Activated gamma-delta T cell treated with Interleukin-2 at 50 U/mL for 16 hours (primary cell): Measurements from ENCODE around the gene CYP4B1.

ENCODE experiments used
- DNase-seq: peaks from one replicate; pipeline ENCODE4 v3.0.0-alpha.2; 2020

Gene CYP4B1

DNA sequence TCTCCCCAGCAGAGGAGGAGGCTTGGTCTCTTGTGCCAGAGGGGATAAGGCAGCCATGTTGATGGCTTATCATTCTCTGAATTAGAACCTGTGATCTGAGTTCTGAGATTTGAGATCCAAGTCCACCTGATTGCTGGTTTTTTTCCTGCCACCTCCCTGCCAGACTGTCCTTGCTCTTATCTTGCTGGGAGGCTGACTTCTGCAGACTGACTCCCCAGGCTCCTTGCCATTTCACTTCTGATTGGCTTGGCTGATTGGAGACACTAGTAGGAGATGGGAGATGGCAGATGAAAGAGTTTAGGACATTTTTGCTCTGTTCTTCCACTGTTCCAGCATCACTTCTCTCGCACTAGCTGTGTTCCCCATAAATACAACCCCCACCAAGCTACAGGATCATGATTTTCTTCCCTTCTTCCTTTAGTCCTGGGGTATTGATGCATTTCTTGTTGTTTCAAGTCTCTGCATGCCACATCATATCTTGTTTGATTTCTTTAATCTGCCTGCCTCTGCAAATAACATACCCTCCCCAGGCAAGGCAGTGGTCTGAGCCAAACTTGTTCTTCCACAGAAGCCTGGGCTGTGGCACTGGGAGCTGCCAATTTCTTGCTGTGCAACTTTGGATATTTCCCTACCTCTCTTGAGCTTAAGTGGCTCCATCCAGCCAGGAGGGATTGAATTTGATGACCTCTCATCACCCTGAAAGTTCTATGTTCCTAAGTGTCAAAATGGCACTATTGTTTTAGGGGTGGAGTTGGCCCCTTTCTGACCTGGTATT, 963 bp upstream of the CYP4B1 start:
- DNase-seq = no peak

DNA sequence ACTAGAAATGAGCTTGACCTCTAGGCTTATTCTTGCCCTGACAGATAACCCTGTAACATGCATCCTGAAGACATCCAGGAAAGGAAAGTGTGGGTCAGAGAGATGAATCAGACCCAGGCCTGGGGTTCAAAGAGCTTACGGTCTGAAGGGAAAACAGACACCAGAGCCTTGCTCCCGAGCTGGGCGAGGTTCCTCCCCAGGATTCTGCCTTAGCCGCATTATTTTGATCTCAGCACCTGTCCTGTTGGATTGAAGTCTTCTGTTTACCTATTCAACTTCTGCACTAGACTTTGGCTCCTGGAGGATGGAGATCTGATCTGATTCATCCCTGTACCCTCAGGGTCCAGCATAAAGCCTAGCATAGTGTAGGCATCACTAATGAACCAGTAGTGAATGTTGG, 1.9 kb downstream of the CYP4B1 start:
- DNase-seq = no peak

DNA sequence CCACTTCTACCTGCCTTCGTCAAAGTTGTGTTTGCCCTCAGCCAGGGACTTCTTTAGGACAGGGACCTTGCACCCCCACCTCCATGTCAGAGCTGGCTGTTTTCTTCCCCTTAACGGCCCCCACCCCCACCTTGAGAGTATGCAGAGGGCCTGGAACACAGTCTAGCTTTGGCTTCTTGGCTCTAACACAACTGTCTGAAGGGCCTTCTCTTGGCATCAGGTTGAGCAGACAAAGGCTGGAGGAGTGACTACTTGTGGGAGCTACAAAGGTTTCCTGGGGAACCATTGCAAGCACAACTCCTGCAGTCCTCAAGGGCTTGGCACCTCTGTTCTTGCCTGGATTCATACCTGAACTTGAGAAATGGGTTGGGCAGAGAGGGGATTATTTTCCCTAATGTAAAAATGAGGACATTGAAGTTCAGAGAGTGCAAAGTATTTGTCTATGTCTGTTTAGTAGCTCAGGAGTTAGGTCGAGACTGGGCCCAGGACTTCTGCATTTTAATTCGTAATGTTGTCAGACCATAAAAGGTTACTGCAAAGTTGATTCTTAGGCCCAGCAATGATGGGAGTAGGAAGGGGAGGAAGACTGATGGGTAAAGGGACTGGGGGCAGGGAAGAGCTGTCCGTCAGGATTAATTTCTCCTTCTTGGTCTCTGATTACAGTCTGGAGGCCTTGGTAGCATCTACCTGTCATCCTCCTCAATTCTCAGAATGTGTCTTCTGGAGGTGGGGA, 2.6 kb downstream of the CYP4B1 start:
- no peak for DNase-seq

DNA sequence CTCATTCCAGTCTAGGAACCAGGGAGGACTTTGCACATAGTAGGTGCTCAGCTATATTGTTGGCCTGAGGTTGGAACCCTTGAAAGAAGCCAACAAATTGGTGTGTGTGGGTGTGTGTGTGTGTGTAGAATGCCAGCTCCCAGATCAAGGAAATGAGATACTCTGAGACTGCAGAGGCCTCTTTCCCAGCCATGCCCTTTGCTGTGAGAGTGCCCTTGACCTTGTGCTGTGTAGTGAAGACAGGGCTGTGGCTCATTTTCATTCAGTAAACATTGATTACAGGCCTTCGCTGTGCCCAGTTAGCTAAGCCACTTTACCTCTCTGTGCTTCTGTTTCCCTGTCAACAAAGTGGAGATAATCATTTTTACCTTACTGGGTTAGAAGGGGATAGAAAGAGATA, 3.2 kb downstream of the CYP4B1 start:
- no peak for DNase-seq

DNA sequence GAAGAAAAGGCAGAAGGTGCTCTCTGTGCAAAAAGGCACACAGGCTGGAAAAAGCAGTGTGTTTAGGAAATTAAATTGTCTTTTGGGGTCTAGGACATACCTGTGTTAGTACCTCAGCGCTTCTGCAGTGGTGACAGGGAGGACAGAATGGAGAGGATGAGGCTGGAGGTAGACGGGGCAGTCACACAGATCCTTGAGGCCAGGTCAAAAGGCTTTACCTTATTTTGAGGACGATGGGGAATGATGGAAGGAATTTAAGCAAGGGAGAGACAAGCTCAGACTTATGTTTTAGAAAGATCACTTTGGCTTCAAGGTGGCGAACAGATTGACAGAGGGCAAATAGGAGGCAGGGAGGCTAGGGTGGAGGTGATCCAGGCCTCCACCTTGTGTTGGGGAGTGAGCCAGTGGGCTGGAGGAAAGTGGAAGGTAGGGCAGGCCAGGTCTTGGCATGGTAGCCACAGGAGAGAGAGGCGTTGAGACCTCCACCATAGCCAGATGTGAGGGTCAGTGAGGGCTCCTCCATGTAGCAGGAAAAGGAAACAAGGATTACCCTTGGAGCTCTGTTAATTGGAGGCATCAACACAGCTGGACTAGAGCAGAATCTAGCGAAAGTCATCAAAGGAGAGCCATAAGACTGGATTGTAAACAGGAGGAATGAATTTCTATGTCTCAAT, 4.2 kb downstream of the CYP4B1 start:
- DNase-seq = no peak

DNA sequence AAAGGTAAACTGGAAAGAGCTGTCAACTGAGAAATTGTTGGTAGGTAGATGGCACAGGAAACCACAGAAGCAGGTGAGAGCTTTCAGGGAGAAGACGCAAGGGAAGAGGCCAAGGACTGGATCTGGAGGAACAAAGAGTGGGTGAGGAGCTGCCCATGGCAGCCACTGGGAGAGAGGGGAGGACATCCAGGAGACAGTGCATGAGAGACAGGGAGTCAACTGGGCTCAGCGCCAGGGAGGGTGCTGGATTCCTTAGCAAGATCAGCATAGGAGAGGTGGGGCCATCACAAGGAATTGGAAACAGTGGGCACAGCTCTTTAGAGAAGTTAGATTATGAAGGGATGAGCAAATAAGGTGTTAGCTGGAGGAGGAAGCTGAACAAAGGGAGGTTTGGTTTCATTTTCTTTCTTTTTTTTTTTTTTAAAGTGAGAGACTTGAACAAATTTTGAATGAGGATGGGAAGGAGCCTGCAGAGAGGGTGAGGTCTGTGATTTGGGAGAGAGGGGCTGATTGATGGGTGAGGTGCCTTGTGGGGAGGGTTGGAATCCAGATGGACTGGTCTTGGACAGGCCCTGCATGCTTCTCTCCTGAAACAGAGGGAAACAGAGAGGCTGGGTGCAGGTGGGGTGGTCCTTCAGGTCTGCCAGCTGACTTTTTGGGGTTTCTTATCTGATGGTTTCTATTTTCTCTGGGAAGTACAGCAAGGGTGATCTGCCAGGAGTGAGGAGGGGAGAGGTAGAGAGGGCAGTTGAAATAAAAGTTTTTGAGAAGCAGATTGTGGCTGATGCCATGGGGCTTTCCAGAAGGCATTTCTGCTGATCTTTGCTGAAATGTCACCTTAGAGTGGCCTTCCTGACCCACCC, 5.4 kb downstream of the CYP4B1 start:
- no peak for DNase-seq

DNA sequence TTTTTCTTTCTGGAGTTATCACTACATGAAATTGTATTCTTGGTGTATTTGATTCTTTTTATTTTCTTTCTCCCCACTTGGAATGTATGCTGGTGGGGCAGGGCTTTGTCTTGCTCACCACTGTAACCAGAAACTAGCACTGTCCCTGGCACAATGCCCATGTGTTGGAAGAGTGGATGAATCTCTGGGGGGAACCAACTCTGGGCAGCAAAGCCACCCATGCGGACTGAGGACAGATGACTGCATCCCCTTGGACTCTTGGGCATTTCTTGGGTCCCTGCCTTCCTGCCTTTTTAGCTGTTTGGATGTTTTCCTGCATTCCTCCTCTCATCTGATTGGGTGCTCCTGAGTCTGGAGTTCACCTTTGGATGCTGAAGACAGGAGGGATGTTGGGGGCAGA, 6.1 kb downstream of the CYP4B1 start:
- no peak for DNase-seq

DNA sequence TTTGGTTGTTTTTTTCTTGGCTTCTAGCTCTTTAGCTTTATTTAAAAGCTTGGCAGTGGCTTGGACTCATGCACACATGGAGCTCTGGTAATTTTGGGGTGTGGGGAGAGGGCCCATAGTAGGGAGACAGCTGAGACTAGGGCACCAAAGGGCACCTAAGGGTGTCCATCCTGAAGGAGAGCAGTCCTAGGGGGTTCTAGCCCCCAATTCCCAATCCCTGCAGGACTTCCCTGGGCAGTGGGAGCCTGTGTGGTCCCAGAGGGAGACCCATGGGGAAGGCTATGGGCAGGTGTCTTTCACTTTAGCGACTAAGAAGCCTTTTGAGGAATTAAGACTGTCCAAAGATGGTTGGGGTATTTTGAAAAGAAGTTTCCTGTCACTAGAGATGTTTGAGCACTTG, 6.9 kb downstream of the CYP4B1 start:
- no peak for DNase-seq

DNA sequence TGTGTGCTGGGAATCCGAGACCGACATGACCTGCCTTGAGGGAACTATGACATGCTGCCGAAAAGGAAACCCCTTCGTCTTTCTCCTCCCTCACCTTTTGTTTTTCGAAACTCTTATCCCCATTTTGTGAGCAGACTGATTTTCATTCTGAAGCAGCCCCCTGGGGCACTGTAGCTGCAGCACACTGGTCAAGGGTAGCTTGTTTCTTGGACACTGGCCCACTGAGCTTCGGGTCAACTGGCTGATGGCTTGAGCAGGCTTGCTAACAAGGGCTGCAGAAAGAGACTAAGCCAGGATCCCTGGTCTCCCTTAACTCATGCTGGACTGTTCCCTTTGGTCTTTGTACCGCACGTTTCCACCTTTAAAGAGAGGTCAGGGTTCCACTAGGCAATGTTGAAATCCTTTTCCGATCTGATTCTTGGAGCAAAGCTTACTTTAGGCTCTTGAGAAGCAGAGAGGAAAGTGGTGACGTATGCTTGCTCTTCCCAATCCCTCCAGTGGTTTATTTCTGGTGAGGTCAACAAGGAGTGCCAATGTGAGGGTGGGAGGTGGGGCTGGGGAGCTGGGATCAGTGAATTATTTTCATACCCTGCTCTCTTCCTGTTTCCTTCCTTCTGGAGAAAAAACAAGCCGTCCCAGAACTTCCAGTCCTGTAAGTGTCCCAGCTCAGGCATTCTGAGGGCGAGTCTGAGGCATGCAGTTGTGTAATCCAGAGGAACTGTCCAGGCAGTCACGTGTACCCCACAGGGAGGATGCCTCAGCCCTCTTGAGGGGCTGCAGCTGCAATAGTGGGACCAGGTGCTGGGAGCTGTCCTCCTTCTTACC, 7.6 kb downstream of the CYP4B1 start:
- DNase-seq = no peak

DNA sequence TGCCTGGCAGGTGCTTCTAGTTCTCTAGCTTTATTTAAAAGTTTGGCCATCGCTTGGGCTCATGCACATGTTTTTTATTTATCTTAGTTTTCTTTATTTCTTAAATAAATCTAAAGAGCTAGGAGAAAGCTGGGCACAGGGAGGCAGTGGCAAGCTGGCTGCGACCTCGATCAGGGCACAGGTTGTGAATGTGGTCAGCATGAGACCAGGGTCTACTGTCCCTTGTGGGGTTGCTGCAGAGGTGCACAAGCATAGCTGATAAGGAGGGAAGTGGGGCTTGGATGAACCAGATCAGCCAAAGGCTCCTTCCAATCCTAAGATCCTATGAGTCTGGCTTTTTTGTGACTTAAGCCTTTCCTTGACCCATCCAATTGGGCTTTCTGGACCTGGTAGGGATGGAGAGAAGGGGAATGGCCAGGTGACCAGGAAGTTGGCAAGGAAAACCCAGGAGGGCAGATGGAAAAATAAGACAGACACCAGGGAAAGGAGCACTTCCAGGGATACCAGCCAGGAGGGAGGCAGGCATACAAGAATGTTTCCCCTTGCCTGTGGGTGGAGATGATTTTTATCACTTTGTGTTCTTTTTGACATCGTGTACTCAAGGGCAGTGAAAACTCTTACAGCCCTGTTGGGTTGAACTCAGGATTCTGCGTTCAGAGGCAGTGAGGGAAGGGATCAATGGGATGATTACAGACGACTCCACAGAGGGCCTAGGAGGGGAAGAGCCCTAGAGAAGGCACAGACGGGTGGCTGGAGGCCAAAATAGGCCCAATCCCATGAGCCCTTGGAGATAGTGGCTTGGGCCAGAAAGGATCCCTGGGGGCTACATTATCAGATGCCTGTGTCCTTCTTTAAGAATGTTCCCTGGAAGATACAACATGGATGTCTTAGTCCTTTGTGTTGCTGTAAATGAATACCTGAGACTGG, 8.5 kb downstream of the CYP4B1 start:
- no peak for DNase-seq

DNA sequence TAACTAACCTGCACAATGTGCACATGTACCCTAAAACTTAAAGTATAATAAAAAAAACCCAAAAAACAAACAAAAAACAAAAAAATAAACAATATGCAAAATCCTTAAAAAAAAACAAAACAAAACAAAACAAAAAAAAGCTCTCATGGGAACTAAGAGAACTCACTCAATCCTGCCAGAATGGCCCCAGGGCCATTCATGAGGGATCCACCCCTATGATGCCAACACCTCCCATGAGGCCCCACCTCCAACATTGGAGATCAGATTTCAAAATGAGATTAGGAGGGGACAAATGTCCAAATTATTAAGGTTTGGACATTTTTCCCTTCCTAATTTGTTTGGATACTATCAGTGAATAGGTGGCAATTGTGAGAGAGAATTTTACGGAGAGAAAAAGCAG, 10.2 kb downstream of the CYP4B1 start:
- DNase-seq = no peak

DNA sequence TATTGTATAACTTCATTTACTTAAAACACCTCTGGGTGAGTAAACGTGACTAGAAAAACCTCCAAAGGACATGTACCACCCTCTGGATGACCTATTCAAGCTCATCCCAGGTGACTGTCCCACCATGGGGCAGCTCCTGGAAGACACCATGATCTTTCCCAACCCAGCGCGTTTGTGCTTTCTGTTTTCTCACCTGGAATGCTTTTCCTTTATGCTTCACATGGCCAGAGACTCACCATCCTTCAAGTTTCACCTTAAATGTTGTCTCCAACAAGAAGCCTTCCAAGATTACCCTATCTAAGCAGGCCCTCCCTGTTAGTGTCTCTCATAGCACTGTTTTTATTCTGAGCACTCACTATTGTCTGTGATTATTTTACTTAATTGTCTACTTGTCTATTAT, 11.1 kb downstream of the CYP4B1 start:
- DNase-seq = no peak

DNA sequence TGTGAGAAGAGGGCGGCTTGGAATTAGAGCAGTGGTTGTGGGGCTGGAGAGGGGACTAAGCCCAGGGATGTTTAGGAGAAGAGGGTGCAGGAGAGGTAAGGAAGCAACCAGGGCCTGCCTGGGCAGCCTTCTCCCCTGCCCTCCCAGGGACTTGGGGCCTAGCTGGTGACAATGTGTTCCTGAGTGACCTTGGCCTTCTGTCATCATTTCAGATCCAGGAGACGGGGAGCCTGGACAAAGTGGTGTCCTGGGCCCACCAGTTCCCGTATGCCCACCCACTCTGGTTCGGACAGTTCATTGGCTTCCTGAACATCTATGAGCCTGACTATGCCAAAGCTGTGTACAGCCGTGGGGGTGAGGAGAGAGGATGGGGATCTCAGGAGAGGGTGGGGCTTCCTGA, 11.8 kb downstream of the CYP4B1 start:
- DNase-seq = no peak

DNA sequence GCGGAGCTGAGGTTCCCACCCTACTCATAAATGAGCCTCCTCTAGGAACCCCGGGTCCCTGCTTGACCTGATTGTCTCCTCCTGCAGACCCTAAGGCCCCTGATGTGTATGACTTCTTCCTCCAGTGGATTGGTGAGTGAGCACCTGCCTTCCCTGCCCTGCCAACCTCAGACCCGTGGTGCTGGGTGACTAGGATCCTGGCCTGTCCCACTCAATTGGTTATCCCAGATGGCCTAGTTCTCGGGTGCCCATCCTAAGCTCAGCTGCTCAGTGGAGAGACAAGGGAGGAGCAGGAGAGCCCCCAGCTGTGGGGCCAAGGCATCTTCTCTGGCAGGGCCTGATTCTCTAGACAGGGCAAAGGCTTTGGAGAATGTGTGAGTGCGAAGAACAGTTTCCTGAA, 12.2 kb downstream of the CYP4B1 start:
- DNase-seq = no peak

DNA sequence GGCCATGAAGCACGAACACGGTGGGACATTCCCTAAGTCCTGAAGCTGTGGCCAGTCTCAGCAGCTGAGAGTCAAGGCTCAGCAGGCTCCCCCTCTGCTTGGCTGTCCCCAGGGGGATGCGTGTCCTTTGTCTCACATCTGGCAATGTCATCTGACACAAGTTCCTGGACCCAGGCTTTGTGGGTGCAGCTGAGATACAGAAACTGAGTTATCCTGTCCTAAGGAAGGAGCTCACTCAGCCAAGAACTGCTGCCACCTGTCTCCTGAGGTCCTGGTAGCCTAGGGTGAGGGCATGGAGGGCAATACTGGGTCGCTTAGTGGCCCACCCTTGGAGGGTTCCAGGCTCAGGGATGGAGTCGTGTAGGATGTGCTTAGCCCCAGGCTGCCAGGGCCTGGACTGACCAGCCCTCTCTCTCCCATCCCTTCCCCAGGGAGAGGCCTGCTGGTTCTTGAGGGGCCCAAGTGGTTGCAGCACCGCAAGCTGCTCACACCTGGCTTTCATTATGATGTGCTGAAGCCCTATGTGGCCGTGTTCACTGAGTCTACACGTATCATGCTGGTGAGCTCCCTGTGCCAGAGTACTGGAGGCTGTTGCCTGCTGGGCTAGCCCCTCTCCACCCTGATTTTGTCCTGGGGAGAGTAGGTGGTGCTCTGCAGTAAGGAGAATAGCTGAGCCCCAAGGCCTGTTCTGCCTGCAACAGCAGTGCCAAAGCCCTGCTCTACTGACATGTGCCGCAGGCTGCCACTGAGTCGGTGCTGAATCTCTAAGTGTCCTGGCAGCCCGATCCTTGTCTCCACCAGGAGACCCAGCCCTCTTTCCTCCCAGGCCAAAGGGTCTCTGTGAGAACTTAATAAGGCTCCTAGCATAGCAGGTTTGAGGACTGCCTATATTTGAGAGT, 13.5 kb downstream of the CYP4B1 start:
- DNase-seq = no peak

DNA sequence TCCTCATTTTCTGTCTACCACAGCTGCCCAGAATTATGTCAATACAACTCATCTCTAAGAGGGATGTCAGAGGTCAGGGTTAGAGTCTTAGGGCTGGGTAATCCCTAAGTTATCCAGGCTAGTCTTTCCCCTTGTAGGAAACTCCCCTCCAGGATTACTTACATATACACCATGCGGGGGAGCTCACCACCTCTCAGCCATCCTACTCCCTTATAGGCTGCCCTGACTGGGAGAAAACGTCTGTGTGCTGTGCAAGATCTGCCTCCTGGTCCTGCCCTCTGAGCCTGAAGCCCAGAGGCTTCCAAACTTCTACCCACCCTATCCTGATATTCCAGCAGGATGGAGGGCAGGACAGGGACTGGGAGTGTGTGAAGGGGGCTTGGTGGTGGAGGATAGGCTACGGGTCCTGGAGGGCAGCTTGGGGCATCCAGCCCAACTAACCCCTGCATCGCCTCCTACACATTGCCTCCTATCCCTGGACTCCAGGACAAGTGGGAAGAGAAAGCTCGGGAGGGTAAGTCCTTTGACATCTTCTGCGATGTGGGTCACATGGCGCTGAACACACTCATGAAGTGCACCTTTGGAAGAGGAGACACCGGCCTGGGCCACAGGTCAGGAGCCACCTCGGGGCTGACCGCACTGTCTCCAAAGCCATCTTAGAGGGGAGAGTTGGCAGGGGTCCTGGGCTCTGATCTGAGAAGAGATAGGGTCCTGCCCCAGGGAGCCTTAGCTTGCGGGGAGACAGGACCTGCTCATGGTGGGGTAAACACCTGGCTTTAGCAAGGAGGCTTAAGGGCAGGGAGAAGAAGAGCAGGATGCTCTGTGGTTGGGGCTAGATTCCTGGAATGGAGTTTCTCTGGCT, 14.4 kb downstream of the CYP4B1 start:
- DNase-seq = no peak

DNA sequence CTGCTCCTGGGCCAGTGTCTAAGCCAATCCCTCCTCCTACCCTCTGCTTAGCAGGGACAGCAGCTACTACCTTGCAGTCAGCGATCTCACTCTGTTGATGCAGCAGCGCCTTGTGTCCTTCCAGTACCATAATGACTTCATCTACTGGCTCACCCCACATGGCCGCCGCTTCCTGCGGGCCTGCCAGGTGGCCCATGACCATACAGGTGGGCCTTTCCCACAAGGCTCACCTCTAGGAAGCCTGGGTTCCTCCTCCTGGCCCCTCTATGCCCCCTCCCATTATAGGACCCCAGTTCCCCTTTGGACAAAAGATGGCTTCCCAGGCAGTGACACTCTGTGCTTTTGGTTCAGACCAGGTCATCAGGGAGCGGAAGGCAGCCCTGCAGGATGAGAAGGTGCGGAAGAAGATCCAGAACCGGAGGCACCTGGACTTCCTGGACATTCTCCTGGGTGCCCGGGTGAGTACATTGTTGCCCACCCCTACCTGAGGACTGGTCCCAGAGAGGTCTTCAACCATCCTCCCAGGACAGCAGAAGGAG, 15.1 kb downstream of the CYP4B1 start:
- no peak for DNase-seq

DNA sequence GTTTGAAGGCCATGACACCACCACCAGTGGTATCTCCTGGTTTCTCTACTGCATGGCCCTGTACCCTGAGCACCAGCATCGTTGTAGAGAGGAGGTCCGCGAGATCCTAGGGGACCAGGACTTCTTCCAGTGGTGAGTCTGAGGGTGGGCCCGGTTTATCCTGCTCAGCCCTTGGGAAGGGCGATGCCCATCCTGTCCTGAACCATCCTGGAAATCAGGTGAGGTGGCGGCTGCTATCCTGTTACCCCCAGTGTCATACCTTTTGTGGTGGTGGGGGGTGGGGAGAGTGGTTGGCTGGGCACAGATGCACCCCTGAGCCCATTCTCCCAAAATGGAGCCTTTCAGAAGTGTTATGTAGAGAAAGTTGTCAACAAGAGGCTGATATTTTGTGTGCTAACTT, 16.3 kb downstream of the CYP4B1 start:
- no peak for DNase-seq

DNA sequence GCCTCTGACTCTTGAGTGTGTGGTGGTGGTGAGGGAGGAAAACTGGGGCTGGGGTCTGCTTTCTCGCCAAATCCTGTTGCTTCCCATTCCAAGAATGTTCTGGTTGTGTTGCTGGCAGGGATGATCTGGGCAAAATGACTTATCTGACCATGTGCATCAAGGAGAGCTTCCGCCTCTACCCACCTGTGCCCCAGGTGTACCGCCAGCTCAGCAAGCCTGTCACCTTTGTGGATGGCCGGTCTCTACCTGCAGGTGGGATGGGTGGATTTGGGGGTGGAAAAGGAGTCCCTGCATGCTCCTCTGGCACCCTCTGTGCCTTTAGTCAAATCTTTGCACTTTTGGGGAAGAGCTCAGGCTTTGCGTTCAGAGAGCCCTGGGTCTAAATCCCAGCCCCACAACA, 18.1 kb downstream of the CYP4B1 start:
- no peak for DNase-seq
